ENCODE data around the gene SCP2.

The SCP2 gene

GRCh38 chr1:52913537-52913936 is 13.5 kb upstream of the SCP2 start:
- Histone ChIP-seq H3K4me3 (ENCODE audit: insufficient read depth, low read length, poor library complexity, severe bottlenecking) (no peak overlapping the region), H3K27ac (ENCODE audit: low read depth, low read length) (no peak overlapping the region), H3F3A (ENCODE audit: insufficient read depth) (no peaks in the 10 kb centered on the region), H2AFZ (ENCODE audit: low read depth, low read length, severe bottlenecking) (no peak overlapping the region), H3K9me3 (ENCODE audit: insufficient read depth, low read length) (no peaks in the 10 kb centered on the region), H4K20me1 (ENCODE audit: low read depth, low read length) (no peaks in the 10 kb centered on the region), H3K79me2 (ENCODE audit: insufficient read depth, low read length) (no peaks in the 10 kb centered on the region), H3K9me2 (replicated peaks; ENCODE audit: insufficient read depth, low read length) (no peaks in the 10 kb centered on the region), H3K27me3 (ENCODE audit: low read length) (no peaks in the 10 kb centered on the region), H3K9ac (ENCODE audit: low read length) (no peak overlapping the region), H3K4me2 (ENCODE audit: low read depth, low read length, poor library complexity, severe bottlenecking) (no peak overlapping the region), H3K36me3 (ENCODE audit: low read length) (no peaks in the 10 kb centered on the region)
- TF ChIP-seq EZH2phosphoT487 (conservative IDR thresholded peaks at IDR 0.05; ENCODE audit: low read length) = no peak
- TF ChIP-seq CTCF (IDR thresholded peaks at IDR 0.05; ENCODE audit: insufficient read depth, low read length, poor library complexity, severe bottlenecking) = no peak

- no peak for TF ChIP-seq EZH2phosphoT487 (conservative IDR thresholded peaks at IDR 0.05; ENCODE audit: low read length)
- TF ChIP-seq CTCF (IDR thresholded peaks at IDR 0.05; ENCODE audit: insufficient read depth, low read length, poor library complexity, severe bottlenecking) = no peak
- no peaks in the 10 kb centered on the region for H3K9me3 ChIP-seq (ENCODE audit: insufficient read depth, low read length)
- no peaks in the 10 kb centered on the region for H3K79me2 ChIP-seq (ENCODE audit: insufficient read depth, low read length)
- no peak overlapping the region for H3K4me2 ChIP-seq (ENCODE audit: low read depth, low read length, poor library complexity, severe bottlenecking)
- H3K9me2 ChIP-seq (replicated peaks; ENCODE audit: insufficient read depth, low read length) = no peaks in the 10 kb centered on the region
- no peaks in the 10 kb centered on the region for H3K36me3 ChIP-seq (ENCODE audit: low read length)
- no peaks in the 10 kb centered on the region for H4K20me1 ChIP-seq (ENCODE audit: low read depth, low read length)
- no peaks in the 10 kb centered on the region for H3F3A ChIP-seq (ENCODE audit: insufficient read depth)
- H2AFZ ChIP-seq (ENCODE audit: low read depth, low read length, severe bottlenecking) = no peak overlapping the region
- H3K4me3 ChIP-seq (ENCODE audit: insufficient read depth, low read length, poor library complexity, severe bottlenecking) = no peak overlapping the region
- H3K27ac ChIP-seq (ENCODE audit: low read depth, low read length) = no peak overlapping the region
- H3K27me3 ChIP-seq (ENCODE audit: low read length) = no peaks in the 10 kb centered on the region
- H3K9ac ChIP-seq (ENCODE audit: low read length) = no peak overlapping the region
Observed at GRCh38 chr1:52914463-52914862, 12.6 kb upstream of the SCP2 start.

GRCh38 chr1:52915211-52915854 is 11.7 kb upstream of the SCP2 start:
- H3K36me3 ChIP-seq (ENCODE audit: low read length) = no peaks in the 10 kb centered on the region
- H3K9me3 ChIP-seq (ENCODE audit: insufficient read depth, low read length) = no peaks in the 10 kb centered on the region
- no peak overlapping the region for H3K9ac ChIP-seq (ENCODE audit: low read length)
- H2AFZ ChIP-seq (ENCODE audit: low read depth, low read length, severe bottlenecking) = no peak overlapping the region
- no peaks in the 10 kb centered on the region for H4K20me1 ChIP-seq (ENCODE audit: low read depth, low read length)
- H3K79me2 ChIP-seq (ENCODE audit: insufficient read depth, low read length) = no peaks in the 10 kb centered on the region
- no peak overlapping the region for H3K4me3 ChIP-seq (ENCODE audit: insufficient read depth, low read length, poor library complexity, severe bottlenecking)
- H3K4me2 ChIP-seq (ENCODE audit: low read depth, low read length, poor library complexity, severe bottlenecking) = no peak overlapping the region
- H3F3A ChIP-seq (ENCODE audit: insufficient read depth) = no peaks in the 10 kb centered on the region
- H3K27ac ChIP-seq (ENCODE audit: low read depth, low read length) = no peak overlapping the region
- H3K9me2 ChIP-seq (replicated peaks; ENCODE audit: insufficient read depth, low read length) = no peaks in the 10 kb centered on the region
- TF ChIP-seq CTCF (IDR thresholded peaks at IDR 0.05; ENCODE audit: insufficient read depth, low read length, poor library complexity, severe bottlenecking) (no peak), EZH2phosphoT487 (conservative IDR thresholded peaks at IDR 0.05; ENCODE audit: low read length) (no peak)
- H3K27me3 ChIP-seq (ENCODE audit: low read length) = no peaks in the 10 kb centered on the region
